IPS-18a (cell line): ENCODE measurements around the gene TMC8.

ENCODE experiments used
- H3K27ac ChIP-seq: one replicate; pipeline ENCODE4 v1.5.1; 2013; ENCODE audit warnings: low read length
- H3K27me3 ChIP-seq: one replicate; pipeline ENCODE4 v1.6.1; 2013; ENCODE audit warnings: mild to moderate bottlenecking, low read length; ENCODE audit not compliant: control insufficient read depth, insufficient read depth
- H3K36me3 ChIP-seq: one replicate; pipeline ENCODE4 v1.6.1; 2013; ENCODE audit warnings: low read depth, low read length; ENCODE audit not compliant: control insufficient read depth
- H3K4me1 ChIP-seq: one replicate; pipeline ENCODE4 v1.6.1; 2013; ENCODE audit warnings: low read depth, low read length; ENCODE audit not compliant: control insufficient read depth
- H3K4me3 ChIP-seq: one replicate; pipeline ENCODE4 v1.5.1; 2013; ENCODE audit warnings: low read length
- H3K9ac ChIP-seq: one replicate; pipeline ENCODE4 v1.6.1; 2013; ENCODE audit warnings: mild to moderate bottlenecking, low read length, moderate library complexity
- H3K9me3 ChIP-seq: one replicate; pipeline ENCODE4 v1.6.1; 2013; ENCODE audit warnings: low read depth, low read length; ENCODE audit not compliant: control insufficient read depth

Gene TMC8

GRCh38 chr17:78126895-78127238, 3.7 kb upstream of the TMC8 start:
- Histone ChIP-seq H3K4me1 (peaks cover 8% of the 10 kb centered on the region), H3K9me3 (no peaks in the 10 kb centered on the region), H3K27me3 (peaks cover 16% of the 10 kb centered on the region), H3K4me3 (peak overlapping the region; percentile 74), H3K27ac (no peak overlapping the region), H3K9ac (no peak overlapping the region), H3K36me3 (peaks cover 13% of the 10 kb centered on the region)

DNA sequence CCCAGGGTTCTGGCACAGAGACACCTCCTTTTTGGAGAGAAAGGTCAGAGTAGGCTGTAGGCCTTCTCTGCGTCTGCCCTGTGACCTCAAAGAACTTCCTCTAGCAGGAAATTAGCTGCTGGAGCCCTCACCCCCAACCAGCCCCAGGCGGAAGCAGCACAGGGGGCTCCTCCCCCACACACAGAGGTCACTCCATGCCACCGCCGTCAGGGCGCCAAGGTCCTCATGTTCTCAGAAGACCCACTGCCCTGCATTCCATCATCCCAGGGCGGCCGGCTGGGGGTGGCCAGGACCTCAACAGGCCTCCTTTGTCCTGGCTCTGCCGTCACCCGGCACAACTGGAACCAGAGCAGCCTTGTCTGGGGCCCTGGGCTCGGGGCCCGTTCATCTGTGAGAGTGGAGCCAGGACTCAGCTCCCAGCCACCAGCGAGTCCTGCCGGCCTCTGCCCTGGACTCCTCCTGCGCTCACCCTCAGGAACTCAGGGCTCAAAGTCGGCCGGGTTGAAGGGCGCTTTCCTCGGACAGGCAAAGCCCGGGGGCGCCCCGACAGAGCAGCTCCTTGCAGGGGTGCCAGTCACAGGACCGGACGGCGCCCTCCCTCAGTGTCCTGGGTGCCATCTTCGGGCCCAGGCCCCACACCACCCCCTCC, 3.2 kb upstream of the TMC8 start:
- Histone ChIP-seq H3K9ac (peak overlapping the region; percentile 61), H3K4me3 (peak overlapping the region; percentile 74), H3K36me3 (peaks cover 13% of the 10 kb centered on the region), H3K4me1 (peaks cover 8% of the 10 kb centered on the region), H3K27me3 (peaks cover 21% of the 10 kb centered on the region), H3K9me3 (no peaks in the 10 kb centered on the region), H3K27ac (no peak overlapping the region)

DNA sequence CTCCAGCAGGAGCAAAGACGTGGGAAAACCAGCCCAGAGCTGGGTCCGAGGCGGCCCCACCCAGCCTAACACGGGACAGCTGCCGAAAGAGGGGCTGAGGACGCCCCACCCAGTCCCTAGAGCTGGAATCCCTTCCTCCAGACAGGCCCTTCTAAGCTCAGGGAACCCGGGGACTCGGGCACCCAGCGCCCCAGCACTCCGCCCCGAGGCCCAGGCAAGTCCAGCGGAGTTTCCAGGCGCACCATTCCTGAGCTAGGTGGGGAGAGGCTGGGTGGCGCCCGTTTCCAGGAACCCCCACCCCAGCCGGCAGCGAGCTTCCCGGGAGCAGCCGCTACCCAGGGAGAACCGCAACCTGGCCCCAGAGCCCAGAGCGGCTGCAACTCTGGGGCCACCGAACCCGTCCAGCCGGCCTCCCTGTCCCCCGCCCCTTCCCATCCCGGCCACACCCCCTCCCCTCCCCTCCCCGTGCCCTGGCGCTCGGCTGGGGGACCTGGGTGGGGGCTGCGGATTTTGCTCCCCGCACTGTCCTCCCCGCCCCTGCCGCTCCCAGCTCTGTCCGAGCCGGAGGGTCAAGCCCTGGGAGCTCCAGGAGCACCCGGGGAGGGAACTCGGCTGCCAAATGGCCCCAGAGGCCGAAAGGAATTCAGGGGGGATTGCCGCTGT, 2.6 kb upstream of the TMC8 start:
- Histone ChIP-seq H3K9me3 (no peaks in the 10 kb centered on the region), H3K4me3 (peak overlapping the region; percentile 74), H3K4me1 (peaks cover 8% of the 10 kb centered on the region), H3K9ac (peak overlapping the region; percentile 61), H3K27me3 (peaks cover 28% of the 10 kb centered on the region), H3K27ac (no peak overlapping the region), H3K36me3 (peaks cover 11% of the 10 kb centered on the region)

DNA sequence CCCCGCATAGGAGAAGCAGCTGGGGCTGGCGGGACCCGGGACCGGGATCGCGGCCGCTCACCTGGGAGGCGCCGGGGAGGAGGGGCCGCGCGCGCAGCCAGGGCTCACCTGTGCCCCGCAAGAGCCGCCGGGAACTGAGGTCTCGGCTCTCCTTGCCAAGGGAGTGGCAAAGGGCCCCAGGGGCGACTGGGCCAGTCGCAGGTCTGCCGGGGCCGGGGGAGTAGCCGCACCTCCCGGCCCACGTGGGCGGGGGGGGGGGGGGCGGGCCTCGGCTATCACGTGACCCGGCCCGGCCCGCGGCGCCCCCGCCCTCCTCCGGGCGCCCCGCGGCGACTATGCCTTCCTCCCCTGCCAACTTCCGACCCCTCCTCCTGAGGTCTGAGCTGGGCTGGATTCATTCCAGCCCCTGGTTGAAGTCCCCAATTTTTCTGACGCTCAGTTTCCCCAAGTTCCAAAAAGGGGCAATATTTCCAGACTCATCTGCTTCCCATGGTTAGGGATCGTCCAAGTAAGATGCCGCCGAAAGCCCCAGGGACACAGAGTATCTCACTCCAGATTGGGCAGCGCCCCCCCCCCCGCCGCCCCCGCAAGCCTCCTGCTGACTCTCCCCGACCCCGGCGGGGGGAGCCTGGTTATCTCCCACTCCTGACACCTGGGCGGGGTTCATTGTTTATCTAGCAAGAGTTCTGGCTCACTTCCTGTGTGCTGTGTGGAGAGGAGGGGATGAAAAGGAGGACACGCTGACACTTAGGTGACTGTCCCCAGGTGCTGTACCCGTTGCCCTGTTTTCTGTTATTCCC, 1.8 kb upstream of the TMC8 start, which contains the start of gene TMC6:
TSS of gene TMC6 (minus strand) at position 205 of the 800 bp plus-strand sequence. CDS start 1,923 bp downstream, outside the sequence.
- Histone ChIP-seq H3K36me3 (peaks cover 3% of the 10 kb centered on the region), H3K4me1 (peaks cover 8% of the 10 kb centered on the region), H3K4me3 (peak within 1 kb of the TSS; percentile 74), H3K9ac (peak within 1 kb of the TSS; percentile 61), H3K9me3 (no peaks in the 10 kb centered on the region), H3K27ac (no peak within 1 kb of the TSS), H3K27me3 (peaks cover 35% of the 10 kb centered on the region)

DNA sequence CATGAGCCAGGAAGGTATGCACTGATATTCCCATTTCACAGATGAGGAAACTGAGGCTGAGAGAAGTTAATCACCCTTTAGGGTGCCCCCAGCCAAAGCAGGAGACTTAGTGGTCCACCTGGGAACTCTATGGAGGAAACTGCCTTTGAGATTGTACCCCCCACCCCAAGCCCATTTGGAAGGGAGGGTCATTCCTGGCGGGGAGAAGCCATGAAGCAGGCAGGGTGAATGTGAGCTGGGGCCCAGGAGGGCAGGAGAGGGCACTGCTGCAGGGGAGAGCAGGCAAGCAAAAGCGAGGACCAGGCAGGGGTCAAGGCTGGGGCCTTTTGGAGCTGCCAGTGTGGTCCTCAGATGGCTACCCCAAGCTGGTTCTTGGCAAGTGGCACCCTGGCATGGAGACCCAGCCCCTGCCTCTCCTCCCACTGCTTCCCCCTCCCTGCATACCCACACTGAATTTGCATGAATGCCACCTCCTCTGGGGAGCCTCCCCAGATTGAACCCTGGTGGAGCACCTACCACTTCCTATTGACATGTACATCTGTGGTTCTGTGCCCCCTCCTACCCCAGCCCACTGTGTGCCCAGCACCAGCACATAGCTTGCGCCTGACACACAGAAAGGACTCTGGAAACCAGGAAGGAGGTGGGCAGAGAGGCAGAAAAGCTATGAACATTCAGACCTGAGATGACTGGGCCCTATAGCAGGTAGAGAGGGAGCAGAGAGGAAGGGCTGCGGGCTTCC, 1.1 kb upstream of the TMC8 start:
- no peaks in the 10 kb centered on the region for H3K9me3 ChIP-seq
- no peaks in the 10 kb centered on the region for H3K36me3 ChIP-seq
- peaks cover 40% of the 10 kb centered on the region for H3K27me3 ChIP-seq
- no peak overlapping the region for H3K9ac ChIP-seq
- H3K27ac ChIP-seq = no peak overlapping the region
- peaks cover 8% of the 10 kb centered on the region for H3K4me1 ChIP-seq
- H3K4me3 ChIP-seq = no peak overlapping the region

GRCh38 chr17:78130090-78130436, 508 bp upstream of the TMC8 start:
- H3K4me3 ChIP-seq = no peak overlapping the region
- H3K27ac ChIP-seq = no peak overlapping the region
- H3K27me3 ChIP-seq = peaks cover 40% of the 10 kb centered on the region
- H3K36me3 ChIP-seq = no peaks in the 10 kb centered on the region
- peaks cover 8% of the 10 kb centered on the region for H3K4me1 ChIP-seq
- H3K9me3 ChIP-seq = no peaks in the 10 kb centered on the region
- H3K9ac ChIP-seq = no peak overlapping the region

DNA sequence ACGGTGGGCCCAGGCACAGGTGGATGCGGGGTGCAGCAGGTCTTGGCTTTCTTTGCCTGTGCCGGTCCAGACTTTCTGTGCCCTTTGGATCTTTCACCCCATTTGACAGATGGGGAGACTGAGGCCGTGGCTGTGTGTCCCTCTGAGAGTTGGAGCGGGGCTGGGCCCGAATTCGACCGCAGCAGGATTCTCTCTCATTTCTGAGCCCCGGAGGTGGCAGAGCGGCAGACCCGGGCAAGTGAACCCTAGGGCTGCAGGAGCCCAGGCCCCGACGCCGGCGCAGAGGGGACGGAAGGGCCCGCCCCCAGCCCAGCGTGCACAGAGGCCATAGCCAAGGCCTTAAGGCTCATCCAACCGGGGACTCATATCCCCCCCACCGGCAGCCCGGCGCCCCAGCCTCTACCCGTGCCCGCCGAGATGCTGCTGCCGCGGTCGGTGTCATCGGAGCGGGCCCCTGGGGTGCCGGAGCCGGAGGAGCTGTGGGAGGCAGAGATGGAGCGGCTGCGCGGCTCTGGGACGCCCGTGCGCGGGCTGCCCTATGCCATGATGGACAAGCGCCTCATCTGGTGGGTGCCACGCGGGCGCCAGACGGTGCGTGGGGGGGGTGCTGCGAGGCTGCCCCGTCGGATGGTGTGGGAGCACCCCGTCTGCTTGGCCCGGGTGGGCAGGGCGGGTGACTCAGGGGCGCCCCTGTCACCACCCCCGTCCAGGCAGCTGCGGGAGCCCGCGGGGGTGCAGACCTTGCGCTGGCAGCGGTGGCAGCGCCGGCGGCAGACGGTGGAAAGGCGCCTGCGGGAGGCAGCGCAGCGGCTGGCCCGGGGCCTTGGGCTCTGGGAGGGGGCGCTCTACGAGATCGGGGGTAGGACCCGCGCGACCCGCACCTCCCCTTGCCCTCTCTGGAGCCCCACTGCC, 857 bp downstream of the TMC8 start:
- Histone ChIP-seq H3K36me3 (no peaks in the 10 kb centered on the region), H3K9ac (no peak overlapping the region), H3K27ac (no peak overlapping the region), H3K27me3 (peaks cover 40% of the 10 kb centered on the region), H3K9me3 (no peaks in the 10 kb centered on the region), H3K4me1 (peaks cover 8% of the 10 kb centered on the region), H3K4me3 (peak overlapping the region; percentile 25)

GRCh38 chr17:78132084-78132676, 1.6 kb downstream of the TMC8 start:
- Histone ChIP-seq H3K36me3 (no peaks in the 10 kb centered on the region), H3K27ac (no peak overlapping the region), H3K4me1 (peaks cover 4% of the 10 kb centered on the region), H3K27me3 (peaks cover 40% of the 10 kb centered on the region), H3K9ac (no peak overlapping the region), H3K4me3 (peak overlapping the region; percentile 25), H3K9me3 (no peaks in the 10 kb centered on the region)

GRCh38 chr17:78132767-78133178, 2.2 kb downstream of the TMC8 start:
- no peak overlapping the region for H3K9ac ChIP-seq
- H3K36me3 ChIP-seq = no peaks in the 10 kb centered on the region
- no peak overlapping the region for H3K4me3 ChIP-seq
- no peaks in the 10 kb centered on the region for H3K9me3 ChIP-seq
- peaks cover 3% of the 10 kb centered on the region for H3K4me1 ChIP-seq
- H3K27me3 ChIP-seq = peaks cover 40% of the 10 kb centered on the region
- H3K27ac ChIP-seq = no peak overlapping the region

DNA sequence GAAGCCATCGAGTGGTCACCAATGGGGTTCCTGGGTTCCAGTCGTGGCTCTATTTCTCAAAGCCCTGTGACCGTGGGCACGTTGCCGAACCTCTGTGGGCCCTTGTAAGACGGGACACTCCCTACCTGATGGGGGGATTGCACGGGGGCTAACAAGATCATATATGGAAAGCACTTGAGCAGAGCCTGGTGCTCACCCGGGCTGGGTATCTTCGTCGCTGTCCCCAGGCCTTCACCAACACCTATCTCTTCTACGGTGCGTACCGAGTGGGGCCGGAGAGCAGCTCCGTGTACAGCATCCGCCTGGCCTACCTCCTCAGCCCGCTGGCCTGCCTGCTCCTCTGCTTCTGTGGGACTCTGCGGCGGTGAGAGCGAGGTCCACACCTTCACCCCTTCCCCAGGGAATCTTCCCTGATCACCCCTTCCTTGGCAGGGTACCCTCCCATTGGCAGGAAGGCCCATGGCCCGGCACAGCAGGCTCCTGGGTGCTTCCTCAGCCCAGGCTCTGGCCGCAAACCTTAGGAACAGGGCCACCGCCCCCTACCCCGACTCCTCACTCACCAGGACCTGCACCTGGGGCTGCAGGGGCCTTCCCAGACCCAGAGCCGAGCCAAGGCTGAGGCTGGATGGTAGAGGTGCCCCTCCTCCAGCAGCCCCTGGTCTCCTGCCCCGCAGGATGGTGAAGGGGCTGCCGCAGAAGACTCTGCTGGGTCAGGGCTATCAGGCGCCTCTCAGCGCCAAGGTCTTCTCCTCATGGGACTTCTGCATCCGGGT, 2.8 kb downstream of the TMC8 start:
- no peaks in the 10 kb centered on the region for H3K36me3 ChIP-seq
- peaks cover 3% of the 10 kb centered on the region for H3K4me1 ChIP-seq
- no peak overlapping the region for H3K27ac ChIP-seq
- no peaks in the 10 kb centered on the region for H3K9me3 ChIP-seq
- H3K27me3 ChIP-seq = peaks cover 40% of the 10 kb centered on the region
- no peak overlapping the region for H3K4me3 ChIP-seq
- H3K9ac ChIP-seq = no peak overlapping the region
